Measurements from ENCODE around the gene BICC1. TPM values are rescaled to one million over a fixed set of nuclear protein-coding genes. Genes with fewer than 3 reads are reported as not detected.

Gene BICC1
- total and polyA plus RNA-seq, 2 of the 8 experiments (the other 6 are each of a cell fraction or from before 2014, with no cell fraction given) = 0.20 to 0.73 TPM

- TF ChIP-seq, protein P1, sequence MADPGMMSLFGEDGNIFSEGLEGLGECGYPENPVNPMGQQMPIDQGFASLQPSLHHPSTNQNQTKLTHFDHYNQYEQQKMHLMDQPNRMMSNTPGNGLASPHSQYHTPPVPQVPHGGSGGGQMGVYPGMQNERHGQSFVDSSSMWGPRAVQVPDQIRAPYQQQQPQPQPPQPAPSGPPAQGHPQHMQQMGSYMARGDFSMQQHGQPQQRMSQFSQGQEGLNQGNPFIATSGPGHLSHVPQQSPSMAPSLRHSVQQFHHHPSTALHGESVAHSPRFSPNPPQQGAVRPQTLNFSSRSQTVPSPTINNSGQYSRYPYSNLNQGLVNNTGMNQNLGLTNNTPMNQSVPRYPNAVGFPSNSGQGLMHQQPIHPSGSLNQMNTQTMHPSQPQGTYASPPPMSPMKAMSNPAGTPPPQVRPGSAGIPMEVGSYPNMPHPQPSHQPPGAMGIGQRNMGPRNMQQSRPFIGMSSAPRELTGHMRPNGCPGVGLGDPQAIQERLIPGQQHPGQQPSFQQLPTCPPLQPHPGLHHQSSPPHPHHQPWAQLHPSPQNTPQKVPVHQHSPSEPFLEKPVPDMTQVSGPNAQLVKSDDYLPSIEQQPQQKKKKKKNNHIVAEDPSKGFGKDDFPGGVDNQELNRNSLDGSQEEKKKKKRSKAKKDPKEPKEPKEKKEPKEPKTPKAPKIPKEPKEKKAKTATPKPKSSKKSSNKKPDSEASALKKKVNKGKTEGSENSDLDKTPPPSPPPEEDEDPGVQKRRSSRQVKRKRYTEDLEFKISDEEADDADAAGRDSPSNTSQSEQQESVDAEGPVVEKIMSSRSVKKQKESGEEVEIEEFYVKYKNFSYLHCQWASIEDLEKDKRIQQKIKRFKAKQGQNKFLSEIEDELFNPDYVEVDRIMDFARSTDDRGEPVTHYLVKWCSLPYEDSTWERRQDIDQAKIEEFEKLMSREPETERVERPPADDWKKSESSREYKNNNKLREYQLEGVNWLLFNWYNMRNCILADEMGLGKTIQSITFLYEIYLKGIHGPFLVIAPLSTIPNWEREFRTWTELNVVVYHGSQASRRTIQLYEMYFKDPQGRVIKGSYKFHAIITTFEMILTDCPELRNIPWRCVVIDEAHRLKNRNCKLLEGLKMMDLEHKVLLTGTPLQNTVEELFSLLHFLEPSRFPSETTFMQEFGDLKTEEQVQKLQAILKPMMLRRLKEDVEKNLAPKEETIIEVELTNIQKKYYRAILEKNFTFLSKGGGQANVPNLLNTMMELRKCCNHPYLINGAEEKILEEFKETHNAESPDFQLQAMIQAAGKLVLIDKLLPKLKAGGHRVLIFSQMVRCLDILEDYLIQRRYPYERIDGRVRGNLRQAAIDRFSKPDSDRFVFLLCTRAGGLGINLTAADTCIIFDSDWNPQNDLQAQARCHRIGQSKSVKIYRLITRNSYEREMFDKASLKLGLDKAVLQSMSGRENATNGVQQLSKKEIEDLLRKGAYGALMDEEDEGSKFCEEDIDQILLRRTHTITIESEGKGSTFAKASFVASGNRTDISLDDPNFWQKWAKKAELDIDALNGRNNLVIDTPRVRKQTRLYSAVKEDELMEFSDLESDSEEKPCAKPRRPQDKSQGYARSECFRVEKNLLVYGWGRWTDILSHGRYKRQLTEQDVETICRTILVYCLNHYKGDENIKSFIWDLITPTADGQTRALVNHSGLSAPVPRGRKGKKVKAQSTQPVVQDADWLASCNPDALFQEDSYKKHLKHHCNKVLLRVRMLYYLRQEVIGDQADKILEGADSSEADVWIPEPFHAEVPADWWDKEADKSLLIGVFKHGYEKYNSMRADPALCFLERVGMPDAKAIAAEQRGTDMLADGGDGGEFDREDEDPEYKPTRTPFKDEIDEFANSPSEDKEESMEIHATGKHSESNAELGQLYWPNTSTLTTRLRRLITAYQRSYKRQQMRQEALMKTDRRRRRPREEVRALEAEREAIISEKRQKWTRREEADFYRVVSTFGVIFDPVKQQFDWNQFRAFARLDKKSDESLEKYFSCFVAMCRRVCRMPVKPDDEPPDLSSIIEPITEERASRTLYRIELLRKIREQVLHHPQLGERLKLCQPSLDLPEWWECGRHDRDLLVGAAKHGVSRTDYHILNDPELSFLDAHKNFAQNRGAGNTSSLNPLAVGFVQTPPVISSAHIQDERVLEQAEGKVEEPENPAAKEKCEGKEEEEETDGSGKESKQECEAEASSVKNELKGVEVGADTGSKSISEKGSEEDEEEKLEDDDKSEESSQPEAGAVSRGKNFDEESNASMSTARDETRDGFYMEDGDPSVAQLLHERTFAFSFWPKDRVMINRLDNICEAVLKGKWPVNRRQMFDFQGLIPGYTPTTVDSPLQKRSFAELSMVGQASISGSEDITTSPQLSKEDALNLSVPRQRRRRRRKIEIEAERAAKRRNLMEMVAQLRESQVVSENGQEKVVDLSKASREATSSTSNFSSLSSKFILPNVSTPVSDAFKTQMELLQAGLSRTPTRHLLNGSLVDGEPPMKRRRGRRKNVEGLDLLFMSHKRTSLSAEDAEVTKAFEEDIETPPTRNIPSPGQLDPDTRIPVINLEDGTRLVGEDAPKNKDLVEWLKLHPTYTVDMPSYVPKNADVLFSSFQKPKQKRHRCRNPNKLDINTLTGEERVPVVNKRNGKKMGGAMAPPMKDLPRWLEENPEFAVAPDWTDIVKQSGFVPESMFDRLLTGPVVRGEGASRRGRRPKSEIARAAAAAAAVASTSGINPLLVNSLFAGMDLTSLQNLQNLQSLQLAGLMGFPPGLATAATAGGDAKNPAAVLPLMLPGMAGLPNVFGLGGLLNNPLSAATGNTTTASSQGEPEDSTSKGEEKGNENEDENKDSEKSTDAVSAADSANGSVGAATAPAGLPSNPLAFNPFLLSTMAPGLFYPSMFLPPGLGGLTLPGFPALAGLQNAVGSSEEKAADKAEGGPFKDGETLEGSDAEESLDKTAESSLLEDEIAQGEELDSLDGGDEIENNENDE (IDR thresholded peaks at IDR 0.05; ENCODE audit: insufficient replicate concordance, low read length) = no peak
- TF ChIP-seq SRF (IDR thresholded peaks at IDR 0.05; ENCODE audit: low read depth, low read length) = no peak
- TF ChIP-seq SIX5 (IDR thresholded peaks at IDR 0.05; ENCODE audit: low read depth, low read length) = no peak
- TF ChIP-seq RAD21 (IDR thresholded peaks at IDR 0.05 in 1 of 2, conservative IDR thresholded peaks at IDR 0.05 in 1 of 2; ENCODE audit: low read depth in 2 of 2, low read length in 2 of 2) = no peak
- TF ChIP-seq KDM1A (IDR thresholded peaks at IDR 0.05; ENCODE audit: borderline replicate concordance, low read length) = no peak
These were observed 9.7 kb upstream of the BICC1 start (continued) for GRCh38 chr10:58502956-58503355.
